ENCODE measurements around the gene NCAPG2. TPM values are rescaled to one million over a fixed set of nuclear protein-coding genes. Genes with fewer than 3 reads are reported as not detected.

Gene NCAPG2
- total and polyA plus RNA-seq, 5 donors = 2.3 to 8.5 (median 5.8) TPM

DNA sequence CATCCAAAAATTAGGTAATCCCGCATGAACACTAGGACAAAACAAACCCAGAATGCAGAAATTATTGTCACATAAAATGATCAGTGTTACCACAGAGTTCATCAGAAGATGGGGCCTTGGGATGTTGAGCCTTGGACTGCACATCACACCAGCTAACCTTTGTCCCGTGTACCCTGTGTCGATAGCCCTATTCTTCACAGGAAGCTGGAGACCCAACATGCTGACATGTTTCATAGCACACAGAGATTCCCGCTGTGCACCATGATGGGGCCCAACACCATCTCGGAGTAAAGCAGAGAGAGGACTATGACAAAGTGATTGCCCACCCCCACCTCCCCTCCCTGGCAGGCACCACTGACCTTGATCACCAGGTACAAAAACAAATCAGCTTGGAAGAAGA lies 121.5 kb downstream of the NCAPG2 start:
- no peaks in the 10 kb centered on the region for H3K9me3 ChIP-seq (ENCODE audit: control insufficient read depth, low read length)
- H3K4me3 ChIP-seq (ENCODE audit: low read length) = no peak overlapping the region
- no peak for DNase-seq
- peaks cover 4% of the 10 kb centered on the region for H3K4me1 ChIP-seq (ENCODE audit: control insufficient read depth, insufficient read depth, low read length)
- no peak overlapping the region for H3K27ac ChIP-seq (ENCODE audit: low read length)
- WGBS = 84% methylated on average over 5 of the region's 5 CpGs
- H3K27me3 ChIP-seq (ENCODE audit: control insufficient read depth, insufficient read depth) = no peaks in the 10 kb centered on the region
- no peak for ATAC-seq
- intact Hi-C loops (cut with DNase I) = no loop called here

DNA sequence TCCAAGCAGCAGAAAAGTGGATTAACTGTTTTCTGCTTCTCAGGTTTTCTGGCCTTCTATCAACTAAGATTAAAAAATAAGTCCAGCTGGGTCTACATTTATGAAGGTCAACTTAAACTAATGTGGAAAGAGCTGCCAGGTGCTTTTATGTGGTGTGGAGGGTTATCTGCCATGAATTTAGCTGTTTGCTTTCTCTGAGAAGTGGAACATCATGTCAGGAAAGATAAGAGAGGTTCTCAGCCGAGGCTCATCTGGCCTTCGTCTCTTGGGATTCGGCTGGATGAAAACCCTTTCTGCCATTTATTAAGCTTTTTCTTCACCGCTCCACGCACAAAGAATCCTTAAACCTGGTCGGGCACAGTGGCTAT lies 122.5 kb downstream of the NCAPG2 start:
- peaks cover 4% of the 10 kb centered on the region for H3K4me1 ChIP-seq (ENCODE audit: control insufficient read depth, insufficient read depth, low read length)
- no peak overlapping the region for H3K27ac ChIP-seq (ENCODE audit: low read length)
- H3K4me3 ChIP-seq (ENCODE audit: low read length) = no peak overlapping the region
- H3K27me3 ChIP-seq (ENCODE audit: control insufficient read depth, insufficient read depth) = no peaks in the 10 kb centered on the region
- no peaks in the 10 kb centered on the region for H3K9me3 ChIP-seq (ENCODE audit: control insufficient read depth, low read length)
- ATAC-seq = no peak
- no peak for DNase-seq
- WGBS = 80% methylated on average over 6 of the region's 6 CpGs
- intact Hi-C loops (cut with DNase I) = no loop called here

DNA sequence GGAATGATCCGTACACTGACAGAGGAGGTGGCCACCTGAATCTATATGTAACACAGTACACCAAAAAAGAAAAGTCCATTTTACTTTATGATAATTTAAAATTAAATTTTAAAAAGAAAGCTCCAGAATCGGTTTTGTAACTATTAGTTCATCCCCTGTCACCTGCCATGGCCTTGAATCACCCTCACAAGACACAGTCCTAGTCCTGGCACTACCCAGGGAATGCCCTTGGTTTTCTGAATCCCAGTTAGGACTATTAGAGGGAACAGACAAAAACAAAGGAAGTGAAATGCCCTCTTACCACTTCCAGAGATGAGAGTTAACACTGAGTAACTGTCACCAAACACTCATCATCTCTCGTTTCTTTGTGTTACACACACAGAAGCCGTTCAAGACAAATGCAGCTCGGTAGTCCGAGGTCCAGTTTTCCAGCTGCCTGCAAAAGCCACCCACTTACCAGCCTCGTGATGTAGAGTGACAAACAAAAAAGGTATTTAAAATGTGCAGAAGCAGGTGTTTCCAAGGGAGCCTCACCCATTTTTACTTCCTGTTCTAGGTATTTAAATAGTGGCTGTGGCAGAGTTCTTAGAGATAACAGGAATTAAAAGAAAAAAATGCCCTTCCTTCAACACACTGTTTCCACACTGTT lies 123.0 kb downstream of the NCAPG2 start:
- Histone ChIP-seq H3K4me1 (ENCODE audit: control insufficient read depth, insufficient read depth, low read length) (peaks cover under 1% of the 10 kb centered on the region), H3K27me3 (ENCODE audit: control insufficient read depth, insufficient read depth) (no peaks in the 10 kb centered on the region), H3K9me3 (ENCODE audit: control insufficient read depth, low read length) (no peaks in the 10 kb centered on the region), H3K4me3 (ENCODE audit: low read length) (no peak overlapping the region), H3K27ac (ENCODE audit: low read length) (no peak overlapping the region)
- no peak for ATAC-seq
- WGBS = 68% methylated on average over 7 of the region's 7 CpGs
- no peak for DNase-seq
- intact Hi-C loops (cut with DNase I) = no loop called here

Small RNA genes lying within 50 kb of the gene (microRNA-seq; reads per million reads assigned to microRNA genes)
- gene MIR5707 = 0 reads per million in 2 donors

Other genes starting within 250 kb of the NCAPG2 start
- gene PTPRN2, start 117.0 kb downstream of the NCAPG2 start, total RNA-seq = 1 to 10 TPM; 1.5 to 3.9 (median 2.8) TPM
- 1.9 TPM for gene PTPRN2, start 117.0 kb downstream of the NCAPG2 start, polyA plus RNA-seq
- gene ESYT2, start 124.7 kb upstream of the NCAPG2 start, total RNA-seq = 10 to 100 TPM; 48.2 to 84.7 (median 54.6) TPM
- 29.0 TPM for gene ESYT2, start 124.7 kb upstream of the NCAPG2 start, polyA plus RNA-seq
- 10 to 100 TPM; 25.4 to 32.1 (median 28.6) TPM for gene DYNC2I1, start 151.8 kb upstream of the NCAPG2 start, total RNA-seq
- gene DYNC2I1, start 151.8 kb upstream of the NCAPG2 start, polyA plus RNA-seq = 28.7 TPM

Measured in right cardiac atrium (tissue), 5 donors.